ENCODE results near the gene HES3. TPM values are rescaled to one million over a fixed set of nuclear protein-coding genes. Genes with fewer than 3 reads are reported as not detected.

The HES3 gene
- total RNA-seq, 1 donor from 2014 or later, result not detected

- no peaks in the 10 kb centered on the region for H3K9me3 Mint-ChIP-seq
- no peaks in the 10 kb centered on the region for H3K36me3 Mint-ChIP-seq
- H3K27ac Mint-ChIP-seq, result no peak overlapping the region
- H3K27me3 Mint-ChIP-seq (ENCODE audit: low read depth), result no peaks in the 10 kb centered on the region
- no peak for TF ChIP-seq CTCF (IDR thresholded peaks at IDR 0.05; ENCODE audit: unreplicated experiment)
- H3K4me1 Mint-ChIP-seq, result no peaks in the 10 kb centered on the region
- DNase-seq (ENCODE audit: low spot score in 2 of 2, unreplicated experiment in 2 of 2), result no peak
- no peak overlapping the region for H3K4me3 Mint-ChIP-seq
These were observed 43.5 kb downstream of the HES3 start for GRCh38 chr1:6287431-6287886.

- Mint-ChIP-seq H3K4me3 (no peak overlapping the region), H3K27ac (no peak overlapping the region), H3K4me1 (no peaks in the 10 kb centered on the region), H3K36me3 (peaks cover under 1% of the 10 kb centered on the region), H3K27me3 (ENCODE audit: low read depth) (no peaks in the 10 kb centered on the region), H3K9me3 (no peaks in the 10 kb centered on the region)
- TF ChIP-seq CTCF (IDR thresholded peaks at IDR 0.05; ENCODE audit: unreplicated experiment), result no peak
- no peak for DNase-seq (ENCODE audit: low spot score in 2 of 2, unreplicated experiment in 2 of 2)
These were observed 44.0 kb downstream of the HES3 start for GRCh38 chr1:6288026-6288425.

GRCh38 chr1:6288665-6289064, 44.7 kb downstream of the HES3 start:
- Mint-ChIP-seq H3K4me3 (no peak overlapping the region), H3K4me1 (no peaks in the 10 kb centered on the region), H3K36me3 (peaks cover 5% of the 10 kb centered on the region), H3K27ac (no peak overlapping the region), H3K9me3 (no peaks in the 10 kb centered on the region), H3K27me3 (ENCODE audit: low read depth) (no peaks in the 10 kb centered on the region)
- no peak for DNase-seq (ENCODE audit: low spot score in 2 of 2, unreplicated experiment in 2 of 2)
- no peak for TF ChIP-seq CTCF (IDR thresholded peaks at IDR 0.05; ENCODE audit: unreplicated experiment)

- no peaks in the 10 kb centered on the region for H3K4me1 Mint-ChIP-seq
- no peaks in the 10 kb centered on the region for H3K27me3 Mint-ChIP-seq (ENCODE audit: low read depth)
- H3K9me3 Mint-ChIP-seq, result no peaks in the 10 kb centered on the region
- H3K36me3 Mint-ChIP-seq, result peaks cover 7% of the 10 kb centered on the region
- H3K27ac Mint-ChIP-seq, result no peak overlapping the region
- H3K4me3 Mint-ChIP-seq, result no peak overlapping the region
- no peak for DNase-seq (ENCODE audit: low spot score in 2 of 2, unreplicated experiment in 2 of 2)
- TF ChIP-seq CTCF (IDR thresholded peaks at IDR 0.05; ENCODE audit: unreplicated experiment), result no peak
These were observed 48.1 kb downstream of the HES3 start for GRCh38 chr1:6292102-6292501.

GRCh38 chr1:6294080-6294889, 50.3 kb downstream of the HES3 start:
- no peak overlapping the region for H3K27ac Mint-ChIP-seq
- H3K4me3 Mint-ChIP-seq, result no peak overlapping the region
- H3K4me1 Mint-ChIP-seq, result no peaks in the 10 kb centered on the region
- H3K27me3 Mint-ChIP-seq (ENCODE audit: low read depth), result no peaks in the 10 kb centered on the region
- no peaks in the 10 kb centered on the region for H3K9me3 Mint-ChIP-seq
- H3K36me3 Mint-ChIP-seq, result peaks cover 7% of the 10 kb centered on the region
- no peak for TF ChIP-seq CTCF (IDR thresholded peaks at IDR 0.05; ENCODE audit: unreplicated experiment)
- DNase-seq (ENCODE audit: low spot score in 2 of 2, unreplicated experiment in 2 of 2), result no peak

Data from mesothelial cell of epicardium (in vitro differentiated cells).